HepG2 (cell line): ENCODE results near the gene PLD1.

Experiments
- FOXP4 ChIP-seq: sonication (generic); formaldehyde crosslinking; IDR thresholded peaks from 2 replicates; pipeline ENCODE4 v1.4.0; 2020; ENCODE audit warnings: missing genetic modification reagents
- HOXD1 ChIP-seq: sonication (generic); formaldehyde crosslinking; IDR thresholded peaks from 2 replicates; pipeline ENCODE4 v1.5.0; 2020; ENCODE audit warnings: missing genetic modification reagents
- POLR2AphosphoS5 ChIP-seq: IDR thresholded peaks from 2 replicates; pipeline ENCODE4 v1.6.1; 2012; ENCODE audit warnings: low read depth, low read length
- ZBTB26 ChIP-seq: IDR thresholded peaks from 2 replicates; pipeline ENCODE4 v1.6.1; 2016; ENCODE audit warnings: missing compliant biosample characterization, missing genetic modification reagents, borderline replicate concordance
- ZC3H4 ChIP-seq: sonication (generic); formaldehyde crosslinking; IDR thresholded peaks from 2 replicates; pipeline ENCODE4 v1.4.0; 2020; ENCODE audit warnings: missing genetic modification reagents, borderline replicate concordance
- ZZZ3 ChIP-seq: sonication (generic); formaldehyde crosslinking; IDR thresholded peaks from 2 replicates; pipeline ENCODE4 v1.4.0; 2020; ENCODE audit warnings: missing genetic modification reagents, mild to moderate bottlenecking, borderline replicate concordance

- no peak for TF ChIP-seq ZC3H4
- no peak for TF ChIP-seq POLR2AphosphoS5
- TF ChIP-seq ZBTB26, result no peak
- TF ChIP-seq HOXD1, result no peak
- TF ChIP-seq FOXP4 (CRISPR knock-in tag), result no peak
- TF ChIP-seq ZZZ3 (CRISPR knock-in tag), result no peak
Observed at GRCh38 chr3:171768281-171768900, 41.9 kb downstream of the PLD1 start.
